GM23248 (cell line): ENCODE results near the gene DTX1.
"Not testable (repeated sequence)": the region's sequence is repeated elsewhere in the genome, so short reads cannot be mapped to it uniquely, and the experiment has no call there.

Experiments
- EZH2 ChIP-seq: fragments of 200-600 bp; sonication (generic); IDR thresholded peaks from 2 replicates; pipeline ENCODE4 v1.6.1; 2018; ENCODE audit warnings: antibody characterized with exemption, mild to moderate bottlenecking; ENCODE audit not compliant: insufficient read depth, poor library complexity, severe bottlenecking
- EZH2phosphoT487 ChIP-seq: fragments of 200-600 bp; sonication (generic); IDR thresholded peaks from 2 replicates; pipeline ENCODE4 v1.6.1; 2018; ENCODE audit warnings: antibody characterized with exemption, moderate library complexity, mild to moderate bottlenecking, low read depth; ENCODE audit not compliant: insufficient read depth

GRCh38 chr12:113117684-113118083 lies 61.2 kb downstream of the DTX1 start:
- not testable (repeated sequence) for TF ChIP-seq EZH2, EZH2phosphoT487
